ENCODE results near the gene CNTNAP2. TPM values are rescaled to one million over a fixed set of nuclear protein-coding genes. Genes with fewer than 3 reads are reported as not detected.

The CNTNAP2 gene
- total RNA-seq, 1 experiment from 2014 or later: 0.07 TPM

DNA sequence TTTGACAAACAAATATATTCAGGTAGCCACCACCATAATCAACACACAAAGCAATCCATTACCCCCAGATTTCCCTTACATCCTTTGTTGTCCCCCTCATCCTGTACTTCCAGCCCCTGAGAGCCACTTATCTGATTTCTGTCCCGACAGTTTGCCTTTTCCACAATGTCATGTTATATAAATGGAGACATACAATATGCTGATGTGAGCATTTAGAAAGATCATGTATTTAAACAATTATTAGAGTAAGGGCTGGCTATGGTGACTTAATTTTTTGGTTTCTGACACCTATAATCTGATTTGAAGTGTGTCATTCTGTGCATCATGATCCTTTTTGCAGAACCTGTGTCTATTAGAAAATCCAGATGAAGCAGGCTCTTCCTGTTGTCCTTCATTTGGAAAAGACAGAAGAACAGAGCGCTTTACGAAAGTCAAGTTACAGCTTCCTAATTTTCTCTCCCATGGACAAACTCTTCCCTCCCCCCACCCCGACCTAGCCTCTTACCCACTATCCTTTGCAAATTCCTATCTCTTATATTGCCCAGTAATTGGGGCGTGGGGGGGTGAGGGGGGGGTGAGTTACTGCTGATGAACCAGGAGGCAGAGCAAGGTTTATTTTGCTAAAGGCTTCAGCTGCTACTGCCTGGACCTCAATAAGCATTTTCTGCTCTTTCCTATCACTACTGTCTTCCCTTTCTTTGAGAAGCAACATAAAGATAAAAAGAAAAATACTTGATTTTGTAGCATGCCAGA lies 2221.6 kb downstream of the CNTNAP2 start:
- DNase-seq (ENCODE audit: low spot score): no peak

DNA sequence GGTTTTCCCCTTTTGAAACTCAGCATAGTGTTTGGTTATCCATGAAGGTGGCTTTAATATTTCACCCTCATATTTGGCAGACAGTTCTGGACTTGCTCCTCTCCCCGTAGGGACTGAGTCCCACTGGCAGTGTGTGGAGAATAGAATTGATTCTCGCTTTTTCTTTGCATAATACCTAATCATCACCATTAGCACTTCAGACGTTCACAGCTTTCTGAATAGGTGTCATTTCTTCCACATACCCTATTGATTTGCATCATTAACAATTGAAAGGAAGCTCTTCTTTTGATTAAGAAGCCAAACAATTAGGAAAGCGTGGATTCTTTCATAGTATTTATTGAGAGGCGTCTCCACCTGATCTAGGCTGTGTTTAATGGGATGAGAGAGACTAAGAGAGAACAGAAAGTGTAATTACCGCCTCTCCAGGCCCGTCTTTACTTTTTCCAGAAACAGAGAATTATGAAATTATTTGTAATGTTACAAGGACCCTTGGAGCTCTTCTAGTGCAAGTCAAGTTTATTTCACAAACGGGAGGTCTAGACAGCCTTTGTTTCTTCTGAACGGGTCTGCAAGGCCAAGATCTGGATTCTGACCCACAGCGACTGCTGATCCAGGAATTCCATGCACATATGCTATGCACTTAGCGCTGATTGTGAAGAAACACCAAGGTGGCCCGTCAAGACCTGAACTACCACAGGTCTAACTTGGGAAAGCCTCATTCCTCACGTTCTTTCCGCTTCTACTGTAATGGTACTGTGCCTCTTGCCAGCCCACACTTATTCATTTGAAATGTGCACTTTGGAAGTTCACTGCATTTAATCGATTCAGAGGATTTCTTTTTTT lies 2224.1 kb downstream of the CNTNAP2 start:
- no peak for DNase-seq (ENCODE audit: low spot score)

DNA sequence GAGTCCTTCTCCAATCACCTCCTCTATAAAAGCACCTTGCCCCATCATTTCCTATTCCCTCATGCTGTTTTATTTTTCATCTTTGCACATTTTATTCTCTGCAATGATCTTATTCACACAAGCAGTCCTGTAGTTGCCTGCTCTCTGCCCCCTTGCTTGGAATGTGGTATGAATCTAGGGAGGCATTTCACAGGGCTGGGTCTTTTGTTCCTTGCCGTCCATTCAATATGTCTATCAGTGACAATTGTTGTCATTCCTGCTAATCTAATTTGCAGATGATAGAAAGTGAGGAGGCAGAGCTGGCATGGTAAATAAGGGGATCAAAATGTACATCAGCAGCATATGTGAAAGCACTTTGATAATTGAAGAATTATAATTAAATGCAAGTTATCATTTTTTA lies 2227.8 kb downstream of the CNTNAP2 start:
- DNase-seq (ENCODE audit: low spot score): no peak

DNA sequence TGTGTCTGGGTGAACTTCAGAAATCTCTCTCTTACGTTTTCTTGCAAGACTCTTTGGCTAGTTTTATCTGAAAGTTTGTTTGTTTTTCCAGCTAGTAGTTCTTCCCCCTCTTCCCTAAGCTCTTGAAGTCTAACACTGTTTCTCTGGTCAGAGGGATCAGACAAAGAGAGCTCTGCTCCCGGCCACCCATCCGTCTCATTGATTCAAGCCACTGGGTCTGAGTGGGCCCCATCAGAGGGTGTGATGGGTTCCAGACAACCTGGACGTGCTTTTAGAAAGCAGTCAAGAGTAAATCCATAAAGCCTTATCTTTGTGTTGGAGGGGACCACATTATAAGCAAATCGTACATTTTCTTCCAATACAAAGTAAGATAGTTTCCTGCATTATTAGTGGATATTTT lies 2231.4 kb downstream of the CNTNAP2 start:
- no peak for DNase-seq (ENCODE audit: low spot score)

DNA sequence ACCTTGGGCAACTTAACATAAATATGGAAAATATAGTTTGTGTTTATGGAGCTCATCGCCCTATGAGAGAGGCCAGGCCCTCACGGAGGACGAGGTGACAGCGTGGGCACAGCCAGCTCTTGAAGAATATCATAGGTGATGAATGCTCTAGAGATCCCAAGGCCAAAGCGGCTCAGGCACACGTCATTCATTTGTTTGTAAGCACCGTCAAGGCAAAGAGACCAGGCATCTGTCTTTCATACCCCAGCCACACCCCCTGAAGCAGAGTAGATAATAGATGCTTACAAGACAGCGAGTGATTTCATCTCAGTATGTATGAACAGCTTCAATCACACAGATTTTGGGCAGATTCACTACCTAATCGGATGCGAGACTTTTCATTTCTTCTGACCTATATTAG lies 2231.9 kb downstream of the CNTNAP2 start:
- DNase-seq (ENCODE audit: low spot score): no peak

DNA sequence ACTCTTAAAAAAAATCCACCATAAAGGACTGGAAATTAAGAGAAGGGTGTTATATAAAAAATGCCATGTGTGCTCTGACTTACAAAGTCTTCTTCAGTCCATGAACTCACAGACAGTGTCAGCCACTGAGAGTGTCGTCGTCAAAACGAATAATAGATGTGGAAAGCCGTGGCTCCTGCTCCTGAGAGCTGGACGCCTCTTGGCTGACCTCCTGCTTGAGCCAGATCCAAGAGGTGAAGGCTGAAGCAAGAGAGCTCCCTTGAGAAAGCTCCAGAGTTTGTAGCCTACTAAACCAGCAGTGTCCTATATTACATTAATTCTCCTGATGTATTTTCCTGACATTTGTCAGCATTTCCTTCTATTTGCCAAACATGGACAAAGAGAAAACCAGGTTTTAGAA lies 2239.7 kb downstream of the CNTNAP2 start:
- no peak for DNase-seq (ENCODE audit: low spot score)

DNA sequence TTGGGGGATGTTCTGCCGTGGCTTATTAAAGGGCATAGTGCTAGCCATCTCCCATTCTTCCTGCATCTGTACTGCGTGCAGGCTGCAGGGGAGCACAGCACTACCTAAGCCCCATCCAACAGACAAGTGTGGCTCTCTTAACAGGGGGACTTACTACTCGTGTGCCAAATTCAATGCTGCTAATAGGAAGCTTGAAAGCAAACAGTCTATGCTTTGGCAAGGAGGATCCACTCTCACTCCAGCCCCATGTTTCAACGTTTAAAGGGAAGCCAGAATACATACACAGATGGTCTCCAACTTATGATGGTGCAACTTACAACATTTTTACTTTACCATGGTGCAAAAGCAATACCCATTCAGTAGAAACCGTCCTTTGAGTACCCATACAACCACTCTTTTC lies 2245.9 kb downstream of the CNTNAP2 start:
- DNase-seq (ENCODE audit: low spot score): no peak

DNA sequence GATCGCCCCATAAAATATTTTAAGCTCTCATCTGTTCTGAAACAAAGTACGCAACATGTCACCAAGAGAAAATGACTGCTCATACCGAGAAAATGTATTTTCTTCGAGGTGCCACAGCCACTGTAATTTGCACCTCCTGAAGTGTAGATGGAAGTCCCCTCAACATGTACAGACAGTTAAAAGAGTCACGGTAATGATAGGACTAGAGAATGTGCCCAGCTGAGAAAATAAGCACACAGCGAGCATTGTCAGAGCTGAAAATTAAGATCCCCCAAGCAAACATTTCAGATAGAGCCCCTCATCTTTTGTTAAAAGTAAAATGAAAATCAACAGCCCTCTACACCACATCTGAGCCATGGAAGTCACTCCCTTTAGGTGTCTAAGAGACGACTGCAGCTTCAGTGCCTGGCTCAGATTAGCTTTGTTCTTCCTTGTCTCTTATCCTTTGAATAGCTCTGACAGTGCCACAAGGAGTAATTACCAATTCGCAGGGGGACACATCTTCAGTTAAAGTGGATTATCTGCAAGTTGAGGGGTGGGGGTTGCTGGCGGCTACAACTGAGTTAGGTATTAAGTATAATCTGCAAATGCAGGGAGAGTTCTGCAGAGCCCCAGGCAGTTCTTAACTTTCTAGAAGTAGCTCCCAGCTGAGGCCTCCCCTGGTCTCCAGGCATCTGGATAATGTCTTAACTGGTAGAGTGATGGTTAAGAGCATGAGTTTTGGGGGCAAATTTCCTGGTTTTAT lies 2251.3 kb downstream of the CNTNAP2 start:
- no peak for DNase-seq (ENCODE audit: low spot score)

DNA sequence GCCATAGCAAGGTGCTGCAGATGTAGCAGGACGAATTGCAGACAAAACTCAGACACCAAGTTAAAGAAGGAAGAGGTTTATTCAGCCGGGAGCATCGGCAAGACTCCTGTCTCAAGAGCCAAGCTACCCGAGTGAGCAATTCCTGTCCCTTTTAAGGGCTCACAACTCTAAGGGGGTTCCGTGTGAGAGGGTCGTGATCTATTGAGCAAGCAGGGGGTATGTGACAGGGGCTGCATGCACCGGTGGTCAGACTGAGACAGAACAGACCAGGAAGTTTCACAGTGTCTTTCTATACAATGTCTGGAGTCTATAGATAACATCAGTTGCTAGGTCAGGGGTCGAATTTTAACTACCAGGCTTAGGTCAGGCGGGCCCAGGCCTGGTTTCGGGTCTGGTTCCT lies 2252.0 kb downstream of the CNTNAP2 start:
- DNase-seq (ENCODE audit: low spot score): no peak

DNA sequence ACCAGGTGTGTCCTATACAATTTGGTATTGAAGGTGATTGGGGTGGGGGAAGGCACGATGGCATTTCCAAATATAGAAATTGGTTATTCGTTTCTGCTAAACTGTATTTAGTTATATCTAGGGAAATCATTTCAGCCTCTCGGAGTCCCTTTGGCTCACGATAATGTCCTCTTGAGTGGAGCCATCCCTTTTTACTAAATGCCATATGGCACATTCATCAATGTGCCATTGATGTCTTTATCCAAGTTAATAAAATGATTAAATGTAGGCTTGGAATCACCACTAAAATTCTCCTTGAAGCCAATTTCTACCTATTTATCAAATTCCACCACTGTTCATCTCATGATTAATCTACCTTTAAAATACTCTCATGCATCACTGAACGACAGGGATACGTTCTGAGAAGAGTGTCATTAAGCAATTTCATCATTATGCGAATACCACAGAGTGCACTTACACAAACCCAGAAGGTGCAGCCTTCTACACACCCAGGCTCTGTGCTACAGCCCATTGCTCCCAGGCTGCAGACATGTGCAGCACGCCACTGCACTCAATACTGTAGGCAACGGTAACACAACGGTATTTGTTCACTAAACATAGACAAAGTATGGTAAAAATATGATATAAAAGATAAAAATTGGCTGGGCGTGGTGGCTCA lies 2254.8 kb downstream of the CNTNAP2 start:
- no peak for DNase-seq (ENCODE audit: low spot score)

DNA sequence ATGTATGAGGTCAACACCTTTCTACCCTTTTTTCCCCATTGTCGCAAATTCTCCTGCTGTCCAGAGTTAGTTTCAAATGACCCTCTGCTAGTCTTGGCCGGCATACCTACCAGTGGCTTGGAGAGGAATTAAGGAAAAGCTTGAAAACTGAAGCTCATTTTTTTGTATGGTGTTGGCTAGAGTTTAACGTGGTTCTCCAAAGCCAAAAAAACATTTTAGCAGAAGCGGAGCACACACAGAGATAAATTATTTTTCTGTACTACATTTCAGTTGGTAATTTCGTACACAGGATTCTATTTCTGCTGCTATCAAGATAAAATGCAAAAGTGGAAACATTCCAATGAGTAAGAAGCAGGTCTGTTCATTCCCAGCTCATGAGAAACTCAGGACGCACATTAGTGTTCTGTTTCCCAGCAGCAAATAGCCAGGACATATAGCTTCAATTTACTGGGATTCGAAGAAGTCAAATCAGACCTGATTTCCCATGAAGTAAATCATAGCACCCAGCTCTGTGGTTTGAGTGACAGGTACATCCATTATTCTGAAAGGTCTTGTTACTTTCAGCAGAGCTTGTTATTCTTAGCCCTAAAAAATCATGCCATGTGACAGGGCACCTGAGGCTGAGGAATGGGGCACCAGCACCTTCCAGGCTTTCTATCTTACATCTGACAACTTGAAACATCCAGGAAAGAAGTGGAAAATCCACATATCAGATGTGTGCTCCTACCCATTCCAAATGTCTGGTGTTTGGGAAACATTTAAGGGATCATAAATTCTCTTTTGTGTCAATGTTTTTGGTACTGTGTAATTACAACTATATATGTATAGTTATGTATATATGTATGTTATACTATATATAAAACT lies 2258.0 kb downstream of the CNTNAP2 start:
- no peak for DNase-seq (ENCODE audit: low spot score)

DNA sequence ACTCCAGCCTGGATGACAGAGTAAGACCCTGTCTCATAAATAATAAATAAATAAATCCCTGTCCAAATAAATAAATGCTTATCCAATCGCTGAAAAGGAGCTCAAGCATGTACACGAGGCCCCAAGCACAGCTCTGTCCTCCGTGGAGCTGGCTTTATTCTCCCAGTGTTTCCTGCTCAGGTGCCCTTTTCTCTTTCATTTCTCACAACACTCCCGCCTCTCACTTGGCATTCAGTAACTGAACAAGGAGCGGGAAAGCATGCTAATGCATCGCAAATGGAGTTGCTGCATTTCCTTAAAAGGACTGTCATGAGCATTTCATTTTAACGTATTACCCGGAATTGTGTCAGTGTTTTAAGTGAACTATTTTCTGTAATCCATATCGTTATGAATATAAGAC lies 2263.1 kb downstream of the CNTNAP2 start:
- no peak for DNase-seq (ENCODE audit: low spot score)

DNA sequence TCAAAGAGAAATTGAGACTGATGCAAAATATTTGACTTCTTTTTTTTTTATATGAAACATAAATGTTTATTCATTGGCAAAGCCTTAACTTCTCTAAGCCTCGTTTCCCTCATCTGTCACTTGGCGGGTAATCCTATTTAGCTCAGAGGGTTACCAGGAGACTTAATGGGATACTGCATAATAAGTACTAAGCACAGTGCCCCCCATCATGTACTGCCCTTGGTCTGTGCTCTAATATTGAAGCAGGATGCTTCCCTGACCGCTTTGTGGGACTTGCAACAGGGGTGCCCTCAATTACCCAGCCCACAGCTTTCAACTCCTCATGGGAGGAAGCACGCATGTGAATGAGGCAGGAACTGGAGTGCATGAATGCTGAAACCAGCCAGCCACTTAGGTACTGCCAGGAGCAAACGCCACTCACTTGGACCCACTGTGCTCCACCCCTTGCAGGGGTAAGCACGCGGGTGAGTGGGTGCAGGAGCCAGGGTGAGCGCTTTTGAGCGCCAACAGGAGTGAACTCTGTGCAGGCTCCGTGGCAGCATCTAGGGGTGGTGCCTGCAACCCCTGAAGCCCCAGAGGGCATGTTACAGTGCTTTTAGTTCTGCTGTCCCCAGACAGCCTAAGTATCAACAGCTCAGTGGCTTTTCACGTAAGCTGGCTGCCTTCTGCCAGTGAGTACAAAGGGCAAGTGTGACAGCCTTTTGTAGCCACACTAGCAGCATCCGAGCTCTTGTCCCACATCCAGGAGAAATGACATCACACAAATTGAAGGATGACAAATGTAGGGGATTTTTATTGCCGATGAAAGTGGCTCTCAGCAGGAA lies 2264.2 kb downstream of the CNTNAP2 start:
- no peak for DNase-seq (ENCODE audit: low spot score)

DNA sequence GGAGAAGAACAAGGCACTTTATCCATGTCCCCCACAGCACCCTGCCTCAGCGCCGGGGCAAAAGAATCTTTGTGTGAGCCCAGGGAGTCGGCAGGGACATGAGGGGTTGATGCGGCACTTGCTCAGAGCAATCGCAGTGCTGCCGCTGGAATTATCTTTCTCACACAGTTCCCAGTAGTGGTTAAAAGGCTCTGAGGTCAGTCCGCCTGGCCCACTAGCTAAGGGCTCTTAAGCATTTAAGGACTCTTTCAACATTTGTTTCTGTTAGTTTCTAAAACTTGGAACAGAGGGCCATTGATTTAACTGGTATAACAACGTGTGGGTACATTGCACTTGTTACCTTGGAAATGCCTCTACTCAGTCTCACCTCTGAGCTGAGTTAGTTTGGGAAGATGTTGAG lies 2266.0 kb downstream of the CNTNAP2 start:
- DNase-seq (ENCODE audit: low spot score): no peak

DNA sequence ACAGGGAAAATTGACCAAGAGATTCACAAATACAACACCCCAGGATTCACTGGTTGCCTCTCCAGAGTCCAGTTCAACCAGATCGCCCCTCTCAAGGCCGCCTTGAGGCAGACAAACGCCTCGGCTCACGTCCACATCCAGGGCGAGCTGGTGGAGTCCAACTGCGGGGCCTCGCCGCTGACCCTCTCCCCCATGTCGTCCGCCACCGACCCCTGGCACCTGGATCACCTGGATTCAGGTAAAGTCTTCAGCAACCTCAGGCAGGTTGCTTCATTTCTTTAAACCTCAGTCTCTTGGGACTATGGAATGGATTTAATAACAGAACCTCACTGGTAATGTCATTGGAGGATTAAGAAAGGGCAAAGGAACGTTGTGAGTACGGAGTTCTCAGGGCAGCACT lies 2267.1 kb downstream of the CNTNAP2 start:
- no peak for DNase-seq (ENCODE audit: low spot score)

DNA sequence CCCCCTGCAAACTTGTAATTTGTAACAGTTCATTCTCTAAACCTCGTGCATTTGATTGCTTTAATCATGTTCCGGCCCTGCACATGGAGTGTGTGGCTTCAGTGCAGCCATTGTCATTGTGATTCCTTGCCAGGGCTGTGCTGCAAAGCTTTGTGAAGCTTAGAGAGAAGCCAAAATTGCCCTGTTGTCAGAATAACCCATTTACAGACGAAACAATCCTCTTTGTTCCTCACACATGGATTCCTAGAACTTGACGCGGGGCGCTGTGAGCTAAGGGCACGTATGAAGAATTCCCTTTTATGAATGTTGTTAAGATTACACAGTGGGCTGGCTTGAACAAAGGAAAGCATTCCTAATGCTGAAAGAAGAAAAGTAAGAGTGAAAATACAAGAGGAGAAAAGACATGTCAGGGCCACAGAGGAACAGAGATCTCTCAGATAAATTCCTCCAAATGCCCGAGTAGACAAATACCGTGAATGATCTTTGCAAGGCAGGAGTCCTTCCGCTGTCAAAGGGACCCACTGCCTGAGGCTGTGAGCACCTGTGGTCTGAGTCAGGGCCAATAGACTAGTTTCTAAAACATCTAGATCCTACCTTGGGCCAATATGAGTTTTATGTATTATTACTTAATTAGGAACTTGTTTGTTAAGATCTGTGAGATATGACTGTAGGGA lies 2268.5 kb downstream of the CNTNAP2 start:
- no peak for DNase-seq (ENCODE audit: low spot score)

DNA sequence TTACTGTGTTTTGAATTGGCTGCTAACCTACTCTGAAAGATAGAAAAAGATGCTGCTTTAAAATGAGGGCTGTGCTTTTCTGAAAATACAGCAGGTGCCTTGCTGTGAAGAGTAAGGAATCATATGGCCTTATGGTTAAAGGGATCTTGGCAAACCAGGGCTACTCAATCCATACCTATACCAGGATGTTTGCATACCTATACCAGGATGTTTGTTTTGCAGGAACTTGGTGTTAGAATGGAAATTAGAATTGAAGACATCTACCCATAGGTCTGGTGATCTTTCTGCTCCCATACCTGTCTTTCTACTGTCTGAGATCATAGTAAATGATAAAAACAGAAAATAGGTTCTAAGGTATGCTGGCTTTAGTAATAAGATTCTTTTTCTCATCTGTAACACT lies 2273.8 kb downstream of the CNTNAP2 start:
- no peak for DNase-seq (ENCODE audit: low spot score)

DNA sequence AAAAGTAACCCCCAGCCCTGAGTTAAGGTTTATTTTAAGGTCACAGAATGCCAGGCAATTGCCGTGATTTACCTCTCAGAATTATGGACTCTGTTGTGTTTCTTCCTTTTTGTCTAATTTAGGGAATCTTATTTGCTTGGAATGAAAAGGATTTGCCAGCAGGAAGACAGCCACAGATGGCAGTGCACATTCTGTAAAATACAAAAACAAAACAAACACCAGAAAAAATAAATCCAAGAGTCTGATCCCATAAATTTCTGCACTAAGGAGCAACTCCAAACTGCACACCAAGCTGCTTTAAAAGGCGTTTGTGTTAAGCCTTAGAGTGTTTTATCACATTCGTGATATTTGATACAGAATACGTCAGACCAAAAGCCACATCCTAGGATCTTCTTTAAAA lies 2275.0 kb downstream of the CNTNAP2 start:
- no peak for DNase-seq (ENCODE audit: low spot score)

DNA sequence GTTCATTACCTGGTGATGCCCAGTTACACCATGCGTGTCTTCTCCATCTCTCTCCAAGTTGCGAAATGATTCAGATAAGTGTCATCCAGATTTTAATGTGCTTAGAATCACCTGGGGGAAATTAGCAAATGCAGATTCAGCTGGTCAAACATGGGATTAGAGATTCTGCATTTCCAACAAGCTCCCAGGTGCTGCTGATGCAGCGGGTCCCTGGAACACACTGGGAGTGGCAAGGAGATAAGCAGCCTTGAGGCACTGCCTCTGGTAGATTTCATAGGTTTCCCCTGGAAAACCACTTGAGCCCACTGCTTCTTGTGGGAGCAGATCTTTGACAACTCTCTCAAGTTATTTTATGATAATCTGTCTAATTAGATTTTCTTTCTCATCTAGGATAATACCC lies 2278.0 kb downstream of the CNTNAP2 start:
- DNase-seq (ENCODE audit: low spot score): no peak

Data from A172 (cell line).